ENCODE results near the gene CAMK1D.

The CAMK1D gene

GRCh38 chr10:12657489-12657888 is 308.1 kb downstream of the CAMK1D start:
- DNase-seq (ENCODE audit: low spot score) = no peak

GRCh38 chr10:12658526-12658925 is 309.2 kb downstream of the CAMK1D start:
- no peak for DNase-seq (ENCODE audit: low spot score)

GRCh38 chr10:12659706-12660105 is 310.4 kb downstream of the CAMK1D start:
- no peak for DNase-seq (ENCODE audit: low spot score)

GRCh38 chr10:12660812-12661211 is 311.5 kb downstream of the CAMK1D start:
- no peak for DNase-seq (ENCODE audit: low spot score)

GRCh38 chr10:12661671-12662070 is 312.3 kb downstream of the CAMK1D start:
- no peak for DNase-seq (ENCODE audit: low spot score)

- DNase-seq (ENCODE audit: low spot score) = no peak
These were observed 314.5 kb downstream of the CAMK1D start for GRCh38 chr10:12663863-12664262.

GRCh38 chr10:12665501-12665900 is 316.2 kb downstream of the CAMK1D start:
- no peak for DNase-seq (ENCODE audit: low spot score)

- DNase-seq (ENCODE audit: low spot score) = no peak
These were observed 317.7 kb downstream of the CAMK1D start for GRCh38 chr10:12667052-12667451.

GRCh38 chr10:12668634-12669033 is 319.3 kb downstream of the CAMK1D start:
- DNase-seq (ENCODE audit: low spot score) = no peak

GRCh38 chr10:12670004-12670403 is 320.7 kb downstream of the CAMK1D start:
- DNase-seq (ENCODE audit: low spot score) = no peak

GRCh38 chr10:12675186-12675585 is 325.8 kb downstream of the CAMK1D start:
- no peak for DNase-seq (ENCODE audit: low spot score)

- no peak for DNase-seq (ENCODE audit: low spot score)
These were observed 330.3 kb downstream of the CAMK1D start for GRCh38 chr10:12679636-12680035.

- DNase-seq (ENCODE audit: low spot score) = no peak
These were observed 331.9 kb downstream of the CAMK1D start for GRCh38 chr10:12681252-12681651.

GRCh38 chr10:12684784-12685183 is 335.4 kb downstream of the CAMK1D start:
- no peak for DNase-seq (ENCODE audit: low spot score)

GRCh38 chr10:12685261-12686058 is 336.1 kb downstream of the CAMK1D start:
- DNase-seq (ENCODE audit: low spot score) = no peak

GRCh38 chr10:12687996-12688395 is 338.6 kb downstream of the CAMK1D start:
- no peak for DNase-seq (ENCODE audit: low spot score)

GRCh38 chr10:12689893-12690292 is 340.5 kb downstream of the CAMK1D start:
- DNase-seq (ENCODE audit: low spot score) = no peak

- no peak for DNase-seq (ENCODE audit: low spot score)
These were observed 341.3 kb downstream of the CAMK1D start for GRCh38 chr10:12690525-12691126.

- DNase-seq (ENCODE audit: low spot score) = no peak
These were observed 342.2 kb downstream of the CAMK1D start for GRCh38 chr10:12691596-12691995.

- DNase-seq (ENCODE audit: low spot score) = no peak
These were observed 348.4 kb downstream of the CAMK1D start for GRCh38 chr10:12697764-12698163.

GRCh38 chr10:12699258-12699700 is 349.9 kb downstream of the CAMK1D start:
- no peak for DNase-seq (ENCODE audit: low spot score)

- no peak for DNase-seq (ENCODE audit: low spot score)
These were observed 350.6 kb downstream of the CAMK1D start for GRCh38 chr10:12699781-12700556.

GRCh38 chr10:12700557-12700874 is 351.2 kb downstream of the CAMK1D start:
- no peak for DNase-seq (ENCODE audit: low spot score)
